Measurements from ENCODE around the gene MRPL24.
"Not testable (repeated sequence)": the region's sequence is repeated elsewhere in the genome, so short reads cannot be mapped to it uniquely, and the experiment has no call there.

MRPL24 gene

GRCh38 chr1:156740741-156741480 lies at the start of gene MRPL24:
Gene MRPL24 (minus strand): TSS chr1:156741088. CDS start chr1:156738704, 2,384 bp downstream.
- peak; percentile 95 for DNase-seq

- DNase-seq = no peak
Measured at GRCh38 chr1:156789621-156790318, 48.9 kb upstream of the MRPL24 start.

- DNase-seq = no peak
Measured at GRCh38 chr1:156788136-156788535, 47.2 kb upstream of the MRPL24 start.

- no peak for DNase-seq
Measured at GRCh38 chr1:156786640-156787039, 45.8 kb upstream of the MRPL24 start.

- DNase-seq = no peak
Measured at GRCh38 chr1:156785458-156785857, 44.6 kb upstream of the MRPL24 start.

GRCh38 chr1:156781585-156782186 lies 40.8 kb upstream of the MRPL24 start:
- no peak for DNase-seq

- no peak for DNase-seq
Measured at GRCh38 chr1:156777573-156777972, 36.7 kb upstream of the MRPL24 start.

- DNase-seq = no peak
Measured at GRCh38 chr1:156776942-156777341, 36.1 kb upstream of the MRPL24 start.

- no peak for DNase-seq
Measured at GRCh38 chr1:156775799-156776198, 34.9 kb upstream of the MRPL24 start.

- DNase-seq = no peak
Measured at GRCh38 chr1:156773607-156774006, 32.7 kb upstream of the MRPL24 start.

GRCh38 chr1:156772728-156773497 lies 32.0 kb upstream of the MRPL24 start:
- no peak for DNase-seq

GRCh38 chr1:156772222-156772621 lies 31.3 kb upstream of the MRPL24 start:
- no peak for DNase-seq

GRCh38 chr1:156768610-156769295 lies 27.9 kb upstream of the MRPL24 start:
- no peak for DNase-seq

GRCh38 chr1:156767879-156768604 lies 27.2 kb upstream of the MRPL24 start:
- no peak for DNase-seq

GRCh38 chr1:156767101-156767878 lies 26.4 kb upstream of the MRPL24 start, which contains the start of gene PRCC:
Gene PRCC (plus strand): TSS chr1:156767535. CDS start chr1:156767772, 237 bp downstream.
- DNase-seq = peak; percentile 91

- no peak for DNase-seq
Measured at GRCh38 chr1:156766298-156767100, 25.6 kb upstream of the MRPL24 start.

GRCh38 chr1:156765666-156766065 lies 24.8 kb upstream of the MRPL24 start:
- DNase-seq = no peak

GRCh38 chr1:156765136-156765535 lies 24.2 kb upstream of the MRPL24 start:
- DNase-seq = not testable (repeated sequence)

GRCh38 chr1:156760796-156761104 lies 19.9 kb upstream of the MRPL24 start:
- DNase-seq = no peak

- DNase-seq = no peak
Measured at GRCh38 chr1:156760092-156760795, 19.4 kb upstream of the MRPL24 start.
